ENCODE results near the gene SEC22C. TPM values are rescaled to one million over a fixed set of nuclear protein-coding genes. Genes with fewer than 3 reads are reported as not detected.

SEC22C gene
- polyA plus RNA-seq, 3 donors: 15.3 to 28.4 (median 27.4) TPM

GRCh38 chr3:42545284-42545900, 36.4 kb downstream of the SEC22C start:
- intact Hi-C loops (cut with micrococcal nuclease): loop anchor here (5.0 to 10.0 kb wide), 3 partner anchors 43 to 651 kb away; partner anchors contain the start of gene VIPR1 (in 1 of the 2)
- Histone ChIP-seq H3K79me2 (ENCODE audit: insufficient read depth, low read length) (no peaks in the 10 kb centered on the region), H3K27ac (ENCODE audit: low read depth in 1 of 2, low read length in 2 of 2) (no peak overlapping the region), H3K4me3 (replicated peaks in 1 of 3; ENCODE audit: low read depth in 2 of 3, low read length in 3 of 3) (no peak overlapping the region), H3K4me2 (replicated peaks; ENCODE audit: extremely low read depth, low read length, poor library complexity, severe bottlenecking) (no peak overlapping the region), H3K4me1 (ENCODE audit: control insufficient read depth in 1 of 2, insufficient read depth in 2 of 2, low read length in 2 of 2) (peaks cover 5 to 15% of the 10 kb centered on the region in 2 donors), H4K20me1 (ENCODE audit: insufficient read depth, low read length) (no peaks in the 10 kb centered on the region), H3K27me3 (ENCODE audit: control insufficient read depth in 2 of 2, insufficient read depth in 2 of 2, low read length in 2 of 2) (no peaks in the 10 kb centered on the region), H3K36me3 (replicated peaks in 1 of 2; ENCODE audit: control insufficient read depth in 1 of 2, insufficient read depth in 2 of 2, low read length in 2 of 2) (peaks cover 4 to 24% of the 10 kb centered on the region in 2 donors), H2AFZ (ENCODE audit: insufficient read depth, low read depth, low read length, poor library complexity, severe bottlenecking) (no peak overlapping the region), H3K9me3 (replicated peaks in 1 of 2; ENCODE audit: control insufficient read depth in 1 of 2, insufficient read depth in 1 of 2, low read length in 2 of 2) (no peaks in the 10 kb centered on the region), H3K9ac (ENCODE audit: insufficient read depth, low read length, poor library complexity, severe bottlenecking) (no peak overlapping the region)
- no peak for DNase-seq
- Mint-ChIP-seq H3K4me1 (peaks cover 9% of the 10 kb centered on the region), H3K27ac (no peak overlapping the region), H3K36me3 (peaks cover 23 to 25% of the 10 kb centered on the region in 2 donors), H3K4me3 (no peak overlapping the region), H3K27me3 (ENCODE audit: low read depth in 3 of 3) (peaks cover 0 to 6% (median 0%) of the 10 kb centered on the region in 3 donors), H3K9me3 (peaks cover 0 to 1% (median 0%) of the 10 kb centered on the region in 7 donors)
- 89% methylated on average over 3 of the region's 5 CpGs for WGBS (ENCODE audit: insufficient coverage)
- TF ChIP-seq, protein P1, sequence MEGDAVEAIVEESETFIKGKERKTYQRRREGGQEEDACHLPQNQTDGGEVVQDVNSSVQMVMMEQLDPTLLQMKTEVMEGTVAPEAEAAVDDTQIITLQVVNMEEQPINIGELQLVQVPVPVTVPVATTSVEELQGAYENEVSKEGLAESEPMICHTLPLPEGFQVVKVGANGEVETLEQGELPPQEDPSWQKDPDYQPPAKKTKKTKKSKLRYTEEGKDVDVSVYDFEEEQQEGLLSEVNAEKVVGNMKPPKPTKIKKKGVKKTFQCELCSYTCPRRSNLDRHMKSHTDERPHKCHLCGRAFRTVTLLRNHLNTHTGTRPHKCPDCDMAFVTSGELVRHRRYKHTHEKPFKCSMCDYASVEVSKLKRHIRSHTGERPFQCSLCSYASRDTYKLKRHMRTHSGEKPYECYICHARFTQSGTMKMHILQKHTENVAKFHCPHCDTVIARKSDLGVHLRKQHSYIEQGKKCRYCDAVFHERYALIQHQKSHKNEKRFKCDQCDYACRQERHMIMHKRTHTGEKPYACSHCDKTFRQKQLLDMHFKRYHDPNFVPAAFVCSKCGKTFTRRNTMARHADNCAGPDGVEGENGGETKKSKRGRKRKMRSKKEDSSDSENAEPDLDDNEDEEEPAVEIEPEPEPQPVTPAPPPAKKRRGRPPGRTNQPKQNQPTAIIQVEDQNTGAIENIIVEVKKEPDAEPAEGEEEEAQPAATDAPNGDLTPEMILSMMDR (IDR thresholded peaks at IDR 0.05): no peak

- Histone ChIP-seq H3K9me3 (replicated peaks in 1 of 2; ENCODE audit: control insufficient read depth in 1 of 2, insufficient read depth in 1 of 2, low read length in 2 of 2) (no peaks in the 10 kb centered on the region), H3K79me2 (ENCODE audit: insufficient read depth, low read length) (no peaks in the 10 kb centered on the region), H4K20me1 (ENCODE audit: insufficient read depth, low read length) (no peaks in the 10 kb centered on the region), H3K4me2 (replicated peaks; ENCODE audit: extremely low read depth, low read length, poor library complexity, severe bottlenecking) (no peak overlapping the region), H3K4me1 (ENCODE audit: control insufficient read depth in 1 of 2, insufficient read depth in 2 of 2, low read length in 2 of 2) (peaks cover 5 to 15% of the 10 kb centered on the region in 2 donors), H3K4me3 (replicated peaks in 1 of 3; ENCODE audit: low read depth in 2 of 3, low read length in 3 of 3) (no peak overlapping the region), H3K27ac (ENCODE audit: low read depth in 1 of 2, low read length in 2 of 2) (no peak overlapping the region), H3K36me3 (replicated peaks in 1 of 2; ENCODE audit: control insufficient read depth in 1 of 2, insufficient read depth in 2 of 2, low read length in 2 of 2) (peaks cover 4 to 17% of the 10 kb centered on the region in 2 donors), H3K9ac (ENCODE audit: insufficient read depth, low read length, poor library complexity, severe bottlenecking) (no peak overlapping the region), H2AFZ (ENCODE audit: insufficient read depth, low read depth, low read length, poor library complexity, severe bottlenecking) (no peak overlapping the region), H3K27me3 (ENCODE audit: control insufficient read depth in 2 of 2, insufficient read depth in 2 of 2, low read length in 2 of 2) (no peaks in the 10 kb centered on the region)
- peaks cover 0 to 1% (median 0%) of the 10 kb centered on the region in 7 donors for H3K9me3 Mint-ChIP-seq
- 86% methylated on average over 7 of the region's 12 CpGs for WGBS (ENCODE audit: insufficient coverage)
- H3K36me3 Mint-ChIP-seq: peaks cover 20 to 21% of the 10 kb centered on the region in 2 donors
- peaks cover 0 to 7% (median 0%) of the 10 kb centered on the region in 3 donors for H3K27me3 Mint-ChIP-seq (ENCODE audit: low read depth in 3 of 3)
- DNase-seq: no peak
- no peak overlapping the region for H3K4me3 Mint-ChIP-seq
- no peak overlapping the region for H3K27ac Mint-ChIP-seq
- H3K4me1 Mint-ChIP-seq: peaks cover 9% of the 10 kb centered on the region
- TF ChIP-seq, protein P1 (IDR thresholded peaks at IDR 0.05): no peak
- intact Hi-C loops (cut with micrococcal nuclease): loop anchor here (5.0 to 10.0 kb wide), 3 partner anchors 42 to 650 kb away; partner anchors contain the start of gene VIPR1 (in 1 of the 2)
Measured at GRCh38 chr3:42544492-42545283, 37.1 kb downstream of the SEC22C start.
